Activated T-cell treated with anti-CD3 and anti-CD28 coated beads for 24 hours (primary cell): Measurements from ENCODE around the gene PSMA2.
"Not testable (repeated sequence)": the region's sequence is repeated elsewhere in the genome, so short reads cannot be mapped to it uniquely, and the experiment has no call there.

Experiments
- DNase-seq: peaks from one replicate; pipeline ENCODE4 v3.0.0-alpha.2; 2020; ENCODE audit warnings: low read depth

Gene PSMA2

DNA sequence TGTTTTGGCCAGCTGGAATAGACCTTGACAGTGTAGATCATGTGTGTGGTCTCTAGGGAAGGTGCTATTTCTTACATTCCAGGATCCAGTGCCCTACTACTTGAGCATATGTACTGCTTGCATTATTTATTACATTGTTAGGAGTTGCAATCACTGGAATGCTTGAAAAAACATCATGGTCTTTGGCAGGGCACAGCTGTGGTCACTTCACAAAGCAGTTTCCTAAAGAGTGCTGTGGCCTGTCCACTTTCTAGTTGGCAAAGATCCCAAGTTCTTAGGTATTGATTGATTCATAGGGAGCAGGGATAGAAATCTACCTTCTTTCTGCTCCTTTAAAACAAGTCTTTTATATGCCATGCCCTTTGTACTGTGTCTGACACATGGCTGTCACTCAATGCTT, 24.7 kb downstream of the PSMA2 start:
- DNase-seq: no peak

DNA sequence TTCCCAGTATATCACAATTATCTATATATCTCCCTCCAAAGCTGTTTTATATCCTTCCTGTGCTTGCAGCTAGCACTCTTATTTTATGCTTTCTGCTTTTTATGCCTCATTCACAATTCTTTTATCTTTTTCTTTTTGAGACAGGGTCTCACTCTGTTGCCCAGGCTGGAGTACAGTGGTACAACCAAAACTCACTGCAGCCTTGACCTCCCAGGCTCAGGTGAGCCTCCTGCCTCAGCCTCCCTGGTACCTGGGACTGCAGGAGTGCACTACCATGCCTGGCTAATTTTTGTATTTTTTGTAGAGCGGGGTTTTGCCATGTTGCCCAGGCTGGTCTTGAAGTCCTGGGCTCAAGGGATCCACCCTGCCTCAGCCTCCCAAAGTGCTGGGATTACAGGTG, 25.8 kb downstream of the PSMA2 start:
- DNase-seq: no peak

DNA sequence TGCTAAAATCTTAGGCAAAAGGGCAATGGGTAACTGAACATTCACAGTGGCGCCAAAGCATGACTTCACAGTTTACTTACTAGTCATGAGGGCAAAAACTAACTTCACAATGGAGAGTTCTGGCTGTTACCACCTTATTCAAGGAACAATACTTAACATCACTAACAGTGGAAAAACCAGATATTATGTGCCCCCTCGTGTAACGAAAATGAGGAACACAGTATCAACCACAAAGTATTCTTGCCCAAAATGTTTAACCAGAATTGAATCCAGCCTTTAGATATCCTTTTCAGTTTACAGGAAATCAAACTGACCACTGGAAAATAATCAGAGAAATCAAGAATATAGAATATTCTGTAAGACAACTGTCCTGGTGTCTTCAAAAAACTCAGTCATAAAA, 29.6 kb downstream of the PSMA2 start:
- DNase-seq: no peak

DNA sequence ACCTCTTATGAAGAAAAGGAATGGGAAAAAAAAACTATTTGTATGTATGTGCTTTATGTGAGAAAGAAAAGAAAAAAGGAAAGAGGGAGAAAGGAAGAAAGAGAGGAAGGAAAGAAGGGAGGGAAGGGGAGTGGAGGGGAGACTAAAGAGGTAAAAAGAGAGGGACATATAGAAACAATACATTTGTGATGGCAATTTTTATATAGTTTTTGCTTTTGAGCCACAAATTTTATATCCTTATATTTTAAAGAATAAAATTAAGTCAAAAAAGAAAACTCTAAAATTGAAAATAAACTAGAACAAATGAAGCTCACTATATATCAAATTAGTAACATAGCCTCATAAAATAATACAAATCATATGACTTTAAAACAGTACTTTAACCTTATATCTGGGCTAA, 31.1 kb downstream of the PSMA2 start:
- no peak for DNase-seq

DNA sequence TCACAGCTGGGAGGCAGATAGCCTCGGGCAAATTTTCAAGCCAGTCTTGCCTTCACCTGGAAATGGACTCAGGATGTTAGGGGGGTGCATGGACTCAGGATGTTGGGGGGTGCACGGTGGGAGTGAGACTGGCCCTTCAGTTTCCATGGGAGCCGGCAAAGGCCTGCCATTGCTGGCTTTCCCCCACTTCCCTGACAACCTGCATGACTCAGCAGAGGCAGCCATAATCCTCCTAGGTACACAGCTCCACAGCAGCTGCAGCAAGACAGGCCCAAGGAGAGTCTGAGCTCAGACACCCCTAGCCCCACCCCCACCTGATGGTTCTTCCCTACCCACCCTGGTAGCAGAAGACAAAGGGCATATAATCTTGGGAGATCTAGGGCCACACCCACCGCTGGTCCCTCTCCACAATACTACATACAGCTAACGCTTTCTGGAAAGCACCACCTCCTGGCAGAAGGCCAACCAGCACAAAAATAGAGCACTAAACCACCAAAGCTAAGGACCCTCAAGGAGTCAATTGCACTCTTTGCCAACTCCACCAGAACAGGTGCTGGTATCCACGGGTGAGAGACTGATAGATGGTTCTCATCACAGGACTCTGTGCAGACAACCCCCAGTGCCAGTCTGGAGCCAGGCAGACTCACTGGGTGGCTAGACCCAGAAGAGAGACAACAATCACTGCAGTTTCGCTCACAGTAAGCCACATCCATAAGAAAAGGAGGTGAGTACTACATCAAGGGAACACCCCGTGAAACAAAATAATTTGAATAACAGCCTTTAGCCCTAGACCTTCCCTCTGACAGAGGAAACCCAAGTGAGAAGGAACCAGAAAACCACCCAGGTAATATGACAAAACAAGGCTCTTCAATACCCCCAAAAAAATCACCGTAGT, 38.4 kb downstream of the PSMA2 start:
- no peak for DNase-seq

DNA sequence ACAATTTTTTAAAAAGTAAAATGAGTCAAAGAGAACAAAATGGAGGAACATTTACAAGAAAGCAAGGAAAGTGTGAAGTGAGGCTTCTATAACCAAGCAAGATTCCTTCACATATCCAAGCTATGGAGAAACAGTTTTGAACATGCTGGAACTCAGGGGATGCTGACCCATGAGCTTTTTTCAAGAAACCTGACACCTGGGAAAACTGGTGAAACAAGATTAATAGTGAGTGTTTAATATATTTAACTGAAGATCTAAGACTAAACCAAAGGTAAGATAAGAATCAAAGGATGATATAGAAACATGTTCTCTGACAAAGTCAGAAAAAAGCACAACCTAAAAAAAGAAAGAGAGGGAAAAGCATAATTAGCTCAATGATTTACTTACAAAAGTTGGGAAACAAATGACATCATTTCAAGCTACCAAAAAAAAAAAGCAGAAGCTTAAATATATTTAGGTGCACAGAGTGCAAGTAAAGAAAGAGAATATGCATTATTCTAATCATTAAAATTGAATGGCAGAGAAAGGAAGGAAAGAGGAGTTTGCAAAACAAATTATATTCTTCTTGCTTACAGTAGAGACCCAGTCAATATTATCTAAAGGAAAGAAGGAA, 45.0 kb downstream of the PSMA2 start:
- DNase-seq: no peak

DNA sequence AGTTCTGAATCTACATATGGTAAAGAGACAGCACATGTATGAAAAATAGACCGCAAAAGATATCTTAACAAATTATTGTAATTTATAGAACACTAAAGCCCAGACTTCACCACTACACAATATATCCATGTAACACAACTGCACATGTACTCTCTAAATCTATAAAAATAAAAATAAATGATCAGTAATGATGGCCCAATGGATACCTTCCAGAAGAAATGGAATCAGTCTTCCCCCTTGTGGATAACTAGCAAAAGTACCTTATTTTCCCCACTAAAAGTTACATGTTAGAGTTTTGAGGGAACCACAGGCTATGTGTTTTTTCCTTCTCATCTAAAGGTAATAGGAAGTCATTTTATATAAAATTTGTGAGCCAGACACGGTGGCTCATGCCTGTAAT, 45.8 kb downstream of the PSMA2 start:
- DNase-seq: no peak

DNA sequence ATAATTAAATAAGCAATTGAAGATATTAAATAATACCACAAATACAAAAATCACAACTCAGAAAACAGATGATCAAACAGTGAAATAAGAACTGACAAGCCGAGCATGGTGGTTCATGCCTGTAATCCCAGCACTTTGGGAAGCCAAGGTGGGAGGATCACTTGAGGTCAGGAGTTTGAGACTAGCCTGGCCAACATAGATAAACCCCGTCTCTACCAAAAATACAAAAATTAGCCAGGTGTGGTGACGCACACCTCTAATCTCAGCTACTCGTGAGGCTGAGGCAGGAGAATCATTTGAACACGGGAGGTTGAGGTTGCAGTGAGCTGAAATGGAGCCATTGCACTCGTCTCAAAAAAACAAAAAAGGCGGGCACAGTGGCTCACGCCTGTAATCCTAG, 46.8 kb downstream of the PSMA2 start:
- not testable (repeated sequence) for DNase-seq

DNA sequence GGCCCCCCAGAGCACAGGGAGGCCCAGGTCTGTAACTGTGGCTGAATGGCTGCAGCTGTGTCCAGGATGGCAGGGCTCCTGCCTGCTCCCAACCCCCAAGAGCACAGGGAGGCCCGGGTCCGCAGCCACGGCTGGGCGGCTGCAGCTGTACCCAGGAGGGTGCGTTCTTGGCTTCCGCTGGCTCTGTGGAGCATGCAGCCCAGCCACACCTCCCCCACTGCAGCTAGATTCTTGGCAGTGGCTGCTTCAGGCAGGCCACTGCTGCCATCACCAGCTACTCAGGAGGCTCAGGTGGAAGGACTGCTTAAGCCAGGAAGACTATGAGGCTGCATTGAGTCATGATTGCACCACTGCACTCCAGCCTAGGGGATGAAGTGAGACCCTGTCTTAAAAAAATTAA, 48.0 kb downstream of the PSMA2 start:
- no peak for DNase-seq

DNA sequence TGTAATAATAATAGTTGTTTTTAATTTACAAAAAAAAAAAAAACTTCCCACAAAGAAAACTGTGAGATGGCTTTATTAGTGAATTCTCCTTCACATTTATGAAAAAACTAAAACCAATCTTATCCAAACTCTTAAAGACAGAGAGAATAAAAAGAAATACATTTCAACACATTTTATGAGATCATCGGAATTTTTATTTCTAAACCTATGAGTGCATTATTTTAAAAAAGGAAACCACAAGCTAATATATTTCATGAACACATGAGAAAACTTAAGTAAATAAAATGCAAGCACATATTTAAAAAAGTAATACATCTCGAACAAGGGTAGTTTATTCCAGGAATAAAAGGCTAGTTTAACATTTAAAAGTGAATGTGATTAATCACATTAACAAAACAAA, 51.6 kb downstream of the PSMA2 start:
- DNase-seq: no peak

DNA sequence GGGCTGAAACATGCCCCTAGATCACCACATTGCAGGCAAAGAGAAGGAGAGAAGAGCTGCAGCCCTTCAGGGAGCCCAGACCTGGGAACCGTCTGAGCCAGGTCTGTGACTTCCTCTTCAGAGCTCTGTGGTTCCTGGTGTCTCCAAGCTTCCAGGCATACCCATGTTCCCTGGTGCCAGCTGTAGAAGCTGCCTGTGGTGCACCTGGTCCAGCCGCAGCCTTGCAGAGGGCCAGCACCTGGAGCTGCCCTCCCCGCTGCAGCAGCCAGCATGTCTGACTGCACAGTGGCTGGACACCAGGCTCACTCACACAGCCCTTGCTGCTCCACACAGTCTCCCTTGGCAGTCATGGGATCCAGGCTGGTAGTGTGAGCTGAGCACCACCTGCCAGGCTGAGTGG, 53.7 kb downstream of the PSMA2 start:
- no peak for DNase-seq

DNA sequence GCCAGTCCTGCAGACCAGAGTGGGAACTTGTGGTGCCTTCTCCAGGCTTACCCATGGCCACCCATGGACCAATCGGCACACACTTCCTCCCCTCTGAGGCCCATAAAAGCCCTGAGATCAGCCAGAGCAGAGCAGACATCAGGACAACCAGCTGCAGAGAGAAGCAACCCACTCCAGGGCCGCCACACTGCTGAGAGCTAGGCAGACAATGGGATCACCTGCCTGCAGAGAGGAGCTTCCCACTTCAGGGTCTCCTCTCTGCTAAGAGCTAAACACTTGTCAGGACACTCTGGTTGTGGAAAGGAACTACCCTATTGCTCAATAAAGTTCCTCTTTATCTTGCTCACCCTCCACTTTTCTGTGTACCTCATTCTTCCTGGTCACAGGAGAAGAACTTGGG, 54.1 kb downstream of the PSMA2 start:
- no peak for DNase-seq

DNA sequence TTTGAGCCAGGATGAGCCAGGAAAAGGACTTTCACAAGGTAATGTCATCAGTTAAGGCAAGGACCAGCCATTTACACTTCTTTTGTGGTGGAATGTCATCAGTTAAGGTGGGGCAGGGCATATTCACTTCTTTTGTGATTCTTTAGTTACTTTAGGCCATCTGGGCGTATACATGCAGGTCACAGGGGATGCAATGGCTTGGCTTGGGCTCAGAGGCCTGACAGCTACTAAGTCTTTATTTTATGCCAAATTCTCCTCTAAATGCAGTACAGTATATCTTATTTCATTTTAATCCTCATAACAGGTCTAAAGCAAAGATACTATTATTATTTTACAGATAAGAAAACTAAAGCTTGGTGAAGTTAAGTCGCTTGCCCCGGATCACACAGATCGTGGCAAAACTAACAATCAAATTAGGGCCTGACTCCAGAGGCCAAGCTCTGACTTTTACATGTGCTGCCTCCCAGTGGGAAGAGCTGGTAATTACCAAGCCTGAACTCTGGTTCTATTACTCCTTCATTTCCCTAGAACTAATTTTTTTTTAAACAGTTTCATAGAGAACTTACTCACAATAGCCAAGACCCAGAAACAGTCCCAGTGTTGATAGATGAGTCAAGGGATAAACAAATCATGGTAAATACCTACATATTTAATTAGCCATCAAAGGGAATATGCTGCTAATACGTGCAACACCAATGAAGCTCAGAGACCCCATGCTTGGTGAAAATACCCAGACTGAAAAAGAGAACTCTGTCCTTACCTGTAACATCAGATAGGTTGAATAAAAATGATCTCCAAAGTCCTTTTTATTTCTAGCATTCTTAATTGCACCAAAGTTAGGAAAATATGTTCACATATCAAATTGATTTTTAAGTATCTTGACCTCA, 55.5 kb downstream of the PSMA2 start:
- peak; percentile 56 for DNase-seq

DNA sequence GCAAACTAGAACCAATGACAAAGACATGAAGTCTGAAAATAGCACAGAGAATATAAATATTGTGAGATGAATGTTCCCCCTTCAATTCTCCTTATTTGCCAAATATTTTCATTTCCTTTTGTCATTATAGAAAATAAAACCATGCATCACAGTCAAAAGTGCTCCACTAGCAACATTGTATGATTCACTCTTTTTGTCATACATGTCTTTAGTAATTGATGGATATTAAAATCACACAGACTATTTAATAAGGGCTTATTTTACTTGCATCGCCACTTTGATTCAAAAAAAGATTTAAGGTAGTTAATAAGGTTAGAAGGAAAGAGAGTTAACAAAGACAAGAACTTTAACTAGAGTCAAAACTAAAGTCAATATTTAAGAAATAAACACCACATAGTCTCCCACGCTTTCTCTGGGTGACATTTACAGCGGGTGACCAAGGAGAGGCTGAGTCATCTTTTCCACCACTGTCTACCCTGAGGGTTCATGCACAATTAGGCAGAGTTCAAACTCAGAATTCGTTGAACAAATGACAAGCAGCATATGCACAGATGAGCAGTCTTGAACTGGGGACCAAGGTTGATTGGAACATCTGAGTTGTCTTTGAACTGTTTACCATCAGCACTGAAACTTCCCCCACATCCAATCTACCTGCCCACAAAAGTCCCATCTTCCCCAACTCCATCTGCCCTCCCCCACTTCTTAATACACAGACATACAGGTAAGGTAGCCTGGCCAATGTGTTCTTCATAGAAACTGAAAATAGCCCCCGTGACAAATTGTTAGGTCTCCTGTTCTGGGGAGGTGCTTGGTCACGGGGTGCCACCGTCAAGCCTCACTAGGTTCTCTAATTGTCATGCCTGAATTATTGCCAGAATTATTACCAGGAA, 62.6 kb downstream of the PSMA2 start:
- DNase-seq: peak; percentile 46

DNA sequence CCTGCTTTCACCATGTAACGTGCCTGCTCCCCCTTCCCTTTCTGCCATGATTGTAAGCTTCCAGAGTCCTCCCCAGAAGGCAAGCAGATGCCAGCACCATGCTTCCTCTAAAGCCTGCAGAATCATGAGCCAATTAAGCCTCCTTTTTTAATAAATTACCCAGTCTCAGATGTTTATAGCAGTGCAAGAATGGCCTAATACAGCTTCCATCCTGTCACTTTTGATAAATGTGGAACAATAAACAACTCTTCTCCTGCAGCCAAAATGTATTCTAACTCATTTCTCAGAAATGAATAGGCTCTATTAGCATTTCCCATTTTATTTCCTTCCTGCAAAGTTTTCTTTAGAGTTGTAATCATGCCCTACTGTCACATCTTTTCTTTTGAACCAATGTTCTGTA, 63.5 kb downstream of the PSMA2 start:
- no peak for DNase-seq
